GM21390 (cell line): ENCODE results near the gene LTN1.
"Not testable (repeated sequence)": the region's sequence is repeated elsewhere in the genome, so short reads cannot be mapped to it uniquely, and the experiment has no call there.

Source experiments
- ATAC-seq: cut with Tn5 transposase; IDR thresholded peaks from one replicate; pipeline ENCODE4 v1.9.1; 2021; ENCODE audit not compliant: unreplicated experiment

LTN1 gene

GRCh38 chr21:28992526-28993292 is at the start of gene LTN1:
Gene LTN1 (minus strand): TSS chr21:28992877. CDS start chr21:28992805, 72 bp downstream.
- ATAC-seq: peak; percentile 97

- ATAC-seq: no peak
Observed at GRCh38 chr21:29034678-29035077, 42.0 kb upstream of the LTN1 start.

- ATAC-seq: no peak
Observed at GRCh38 chr21:29033871-29034270, 41.2 kb upstream of the LTN1 start.

- ATAC-seq: no peak
Observed at GRCh38 chr21:29033301-29033700, 40.6 kb upstream of the LTN1 start.

GRCh38 chr21:29030909-29031308 is 38.2 kb upstream of the LTN1 start:
- no peak for ATAC-seq

- no peak for ATAC-seq
Observed at GRCh38 chr21:29029524-29029923, 36.8 kb upstream of the LTN1 start.

- ATAC-seq: no peak
Observed at GRCh38 chr21:29025328-29025713, 32.6 kb upstream of the LTN1 start.

GRCh38 chr21:29024474-29025327 is 32.0 kb upstream of the LTN1 start, which contains the start of gene USP16:
Gene USP16 (plus strand): TSS chr21:29024668. CDS start chr21:29027914, 3,246 bp downstream.
- ATAC-seq: peak; percentile 97

GRCh38 chr21:29022166-29022565 is 29.5 kb upstream of the LTN1 start:
- ATAC-seq: no peak

- ATAC-seq: peak; percentile 21
Observed at GRCh38 chr21:29018540-29018939, 25.9 kb upstream of the LTN1 start.

GRCh38 chr21:29017639-29018237 is 25.1 kb upstream of the LTN1 start:
- no peak for ATAC-seq

GRCh38 chr21:29011236-29011635 is 18.6 kb upstream of the LTN1 start:
- not testable (repeated sequence) for ATAC-seq

- ATAC-seq: no peak
Observed at GRCh38 chr21:29008367-29008766, 15.7 kb upstream of the LTN1 start.

- ATAC-seq: no peak
Observed at GRCh38 chr21:29007810-29008209, 15.1 kb upstream of the LTN1 start.

- ATAC-seq: no peak
Observed at GRCh38 chr21:29007135-29007534, 14.5 kb upstream of the LTN1 start.

GRCh38 chr21:29005696-29006095 is 13.0 kb upstream of the LTN1 start:
- no peak for ATAC-seq

- ATAC-seq: peak; percentile 99
Observed at GRCh38 chr21:29002442-29003144, 9.9 kb upstream of the LTN1 start.

- ATAC-seq: no peak
Observed at GRCh38 chr21:28993293-28993629, 584 bp upstream of the LTN1 start.

- ATAC-seq: no peak
Observed at GRCh38 chr21:28991861-28992525, 684 bp downstream of the LTN1 start.

- not testable (repeated sequence) for ATAC-seq
Observed at GRCh38 chr21:28988146-28988545, 4.5 kb downstream of the LTN1 start.

- ATAC-seq: no peak
Observed at GRCh38 chr21:28986677-28987076, 6.0 kb downstream of the LTN1 start.
